Neural progenitor cell (in vitro differentiated cells): ENCODE results near the gene COL7A1. TPM values are rescaled to one million over a fixed set of nuclear protein-coding genes. Genes with fewer than 3 reads are reported as not detected.

Experiments used
- DNase-seq: peaks from one replicate; pipeline ENCODE4 v3.0.0-alpha.2; 2016; ENCODE audit warnings: low spot score
- H2AFZ ChIP-seq: fragments of 200-600 bp; sonication (generic); replicated peaks from 2 replicates; pipeline ENCODE4 v1.6.1; 2016; ENCODE audit warnings: antibody characterized with exemption
- H3F3A ChIP-seq: fragments of 200-600 bp; sonication (generic); 2 replicates; pipeline ENCODE4 v1.6.1; 2016; ENCODE audit warnings: antibody characterized with exemption, low read depth
- H3K27ac ChIP-seq: fragments of 200-600 bp; sonication (generic); 2 replicates; pipeline ENCODE4 v1.5.1; 2016; ENCODE audit warnings: mild to moderate bottlenecking
- H3K27me3 ChIP-seq: fragments of 200-600 bp; sonication (generic); 2 replicates; pipeline ENCODE4 v1.6.1; 2016; ENCODE audit warnings: mild to moderate bottlenecking, moderate library complexity
- H3K36me3 ChIP-seq: fragments of 200-600 bp; sonication (generic); 2 replicates; pipeline ENCODE4 v1.5.1; 2016
- H3K4me1 ChIP-seq: fragments of 200-600 bp; sonication (generic); 2 replicates; pipeline ENCODE4 v1.6.1; 2016; ENCODE audit warnings: mixed run types
- H3K4me2 ChIP-seq: fragments of 200-600 bp; sonication (generic); 2 replicates; pipeline ENCODE4 v1.6.1; 2016
- H3K4me3 ChIP-seq: fragments of 200-600 bp; sonication (generic); 2 replicates; pipeline ENCODE4 v1.5.1; 2016
- H3K79me2 ChIP-seq: fragments of 200-600 bp; sonication (generic); 2 replicates; pipeline ENCODE4 v1.6.1; 2016; ENCODE audit warnings: low read depth
- H3K9ac ChIP-seq: fragments of 200-600 bp; sonication (generic); 2 replicates; pipeline ENCODE4 v1.6.1; 2016
- H3K9me3 ChIP-seq: fragments of 200-600 bp; sonication (generic); 2 replicates; pipeline ENCODE4 v1.5.1; 2016; ENCODE audit warnings: low read depth
- H4K20me1 ChIP-seq: fragments of 200-600 bp; sonication (generic); 2 replicates; pipeline ENCODE4 v1.6.1; 2016; ENCODE audit warnings: low read depth
- H3K27ac Mint-ChIP-seq: 3 replicates; pipeline ENCODE4 v1.8.0; 2021; ENCODE audit warnings: mixed read lengths
- H3K27me3 Mint-ChIP-seq: 2 replicates; pipeline ENCODE4 v1.8.0; 2022; ENCODE audit warnings: low read depth, mild to moderate bottlenecking, inconsistent platforms, moderate library complexity, mixed read lengths; ENCODE audit not compliant: insufficient read depth
- H3K36me3 Mint-ChIP-seq: 3 replicates; pipeline ENCODE4 v1.8.0; 2021; ENCODE audit warnings: mixed read lengths
- H3K4me1 Mint-ChIP-seq: 3 replicates; pipeline ENCODE4 v1.8.0; 2021; ENCODE audit warnings: mixed read lengths
- H3K4me3 Mint-ChIP-seq: 3 replicates; pipeline ENCODE4 v1.8.0; 2021; ENCODE audit warnings: mild to moderate bottlenecking, moderate library complexity, mixed read lengths
- H3K9me3 Mint-ChIP-seq: 3 replicates; pipeline ENCODE4 v1.8.0; 2020; ENCODE audit warnings: mixed read lengths
- EZH2 ChIP-seq: fragments of 200-600 bp; sonication (generic); IDR thresholded peaks from 2 replicates; pipeline ENCODE4 v1.6.1; 2017; ENCODE audit warnings: antibody characterized with exemption, mild to moderate bottlenecking, moderate library complexity
- EZH2phosphoT487 ChIP-seq: fragments of 200-600 bp; sonication (generic); IDR thresholded peaks from 2 replicates; pipeline ENCODE4 v1.6.1; 2017; ENCODE audit warnings: antibody characterized with exemption
- total RNA-seq: library from RNA; depleted of rRNA; stranded (reverse); fragments of >200 nt; gene quantifications from 2 replicates; pipeline ENCODE4 v1.2.3, GENCODE V29; 2015; ENCODE audit warnings: low replicate concordance
- TF ChIP-seq, protein P1 (sequence below): fragments of 200-600 bp; sonication (generic); IDR thresholded peaks from 2 replicates; pipeline ENCODE4 v1.5.1; 2017; ENCODE audit warnings: antibody characterized with exemption, mild to moderate bottlenecking

COL7A1 gene
- total RNA-seq, 1 donor from 2014 or later: 3.0 TPM

GRCh38 chr3:48518638-48519276, 76.4 kb downstream of the COL7A1 start:
- Histone ChIP-seq H3K4me2 (no peak overlapping the region), H3K4me1 (no peaks in the 10 kb centered on the region), H3K9ac (no peak overlapping the region), H3K27ac (no peak overlapping the region), H4K20me1 (no peaks in the 10 kb centered on the region), H3K79me2 (no peaks in the 10 kb centered on the region), H3F3A (no peaks in the 10 kb centered on the region), H2AFZ (no peak overlapping the region), H3K9me3 (no peaks in the 10 kb centered on the region), H3K27me3 (no peaks in the 10 kb centered on the region), H3K4me3 (no peak overlapping the region), H3K36me3 (no peaks in the 10 kb centered on the region)
- H3K27me3 Mint-ChIP-seq: no peaks in the 10 kb centered on the region
- peak overlapping the region; percentile 33 for H3K27ac Mint-ChIP-seq
- H3K9me3 Mint-ChIP-seq: no peaks in the 10 kb centered on the region
- DNase-seq: no peak
- H3K4me3 Mint-ChIP-seq: no peak overlapping the region
- no peak for TF ChIP-seq EZH2
- TF ChIP-seq, protein P1, sequence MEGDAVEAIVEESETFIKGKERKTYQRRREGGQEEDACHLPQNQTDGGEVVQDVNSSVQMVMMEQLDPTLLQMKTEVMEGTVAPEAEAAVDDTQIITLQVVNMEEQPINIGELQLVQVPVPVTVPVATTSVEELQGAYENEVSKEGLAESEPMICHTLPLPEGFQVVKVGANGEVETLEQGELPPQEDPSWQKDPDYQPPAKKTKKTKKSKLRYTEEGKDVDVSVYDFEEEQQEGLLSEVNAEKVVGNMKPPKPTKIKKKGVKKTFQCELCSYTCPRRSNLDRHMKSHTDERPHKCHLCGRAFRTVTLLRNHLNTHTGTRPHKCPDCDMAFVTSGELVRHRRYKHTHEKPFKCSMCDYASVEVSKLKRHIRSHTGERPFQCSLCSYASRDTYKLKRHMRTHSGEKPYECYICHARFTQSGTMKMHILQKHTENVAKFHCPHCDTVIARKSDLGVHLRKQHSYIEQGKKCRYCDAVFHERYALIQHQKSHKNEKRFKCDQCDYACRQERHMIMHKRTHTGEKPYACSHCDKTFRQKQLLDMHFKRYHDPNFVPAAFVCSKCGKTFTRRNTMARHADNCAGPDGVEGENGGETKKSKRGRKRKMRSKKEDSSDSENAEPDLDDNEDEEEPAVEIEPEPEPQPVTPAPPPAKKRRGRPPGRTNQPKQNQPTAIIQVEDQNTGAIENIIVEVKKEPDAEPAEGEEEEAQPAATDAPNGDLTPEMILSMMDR: no peak
- TF ChIP-seq EZH2phosphoT487: no peak
- no peaks in the 10 kb centered on the region for H3K4me1 Mint-ChIP-seq
- peaks cover 5% of the 10 kb centered on the region for H3K36me3 Mint-ChIP-seq

- Mint-ChIP-seq H3K9me3 (no peaks in the 10 kb centered on the region), H3K27me3 (no peaks in the 10 kb centered on the region), H3K4me3 (no peak overlapping the region), H3K27ac (no peak overlapping the region), H3K4me1 (no peaks in the 10 kb centered on the region), H3K36me3 (peaks cover 3% of the 10 kb centered on the region)
- Histone ChIP-seq H3K27ac (no peak overlapping the region), H4K20me1 (no peaks in the 10 kb centered on the region), H3K9me3 (no peaks in the 10 kb centered on the region), H3F3A (no peaks in the 10 kb centered on the region), H2AFZ (no peak overlapping the region), H3K4me2 (no peak overlapping the region), H3K4me1 (no peaks in the 10 kb centered on the region), H3K9ac (no peak overlapping the region), H3K79me2 (no peaks in the 10 kb centered on the region), H3K36me3 (no peaks in the 10 kb centered on the region), H3K27me3 (no peaks in the 10 kb centered on the region), H3K4me3 (no peak overlapping the region)
- no peak for DNase-seq
- TF ChIP-seq, protein P1: no peak
- no peak for TF ChIP-seq EZH2phosphoT487
- no peak for TF ChIP-seq EZH2
These were observed 77.1 kb downstream of the COL7A1 start for GRCh38 chr3:48518069-48518468.

GRCh38 chr3:48516571-48516970, 78.6 kb downstream of the COL7A1 start:
- Histone ChIP-seq H3K27ac (no peak overlapping the region), H3K4me2 (no peak overlapping the region), H4K20me1 (no peaks in the 10 kb centered on the region), H3K9me3 (no peaks in the 10 kb centered on the region), H3K79me2 (no peaks in the 10 kb centered on the region), H3F3A (peaks cover 3% of the 10 kb centered on the region), H3K4me3 (no peak overlapping the region), H2AFZ (no peak overlapping the region), H3K27me3 (no peaks in the 10 kb centered on the region), H3K9ac (no peak overlapping the region), H3K4me1 (no peaks in the 10 kb centered on the region), H3K36me3 (no peaks in the 10 kb centered on the region)
- TF ChIP-seq EZH2: no peak
- TF ChIP-seq, protein P1: no peak
- TF ChIP-seq EZH2phosphoT487: no peak
- H3K27ac Mint-ChIP-seq: no peak overlapping the region
- no peak for DNase-seq
- H3K9me3 Mint-ChIP-seq: no peaks in the 10 kb centered on the region
- H3K4me3 Mint-ChIP-seq: no peak overlapping the region
- no peaks in the 10 kb centered on the region for H3K36me3 Mint-ChIP-seq
- H3K27me3 Mint-ChIP-seq: peaks cover 3% of the 10 kb centered on the region
- no peaks in the 10 kb centered on the region for H3K4me1 Mint-ChIP-seq
